Activated CD4-positive, alpha-beta memory T cell treated with anti-CD3 and anti-CD28 coated beads, Interleukin-2, amount 10 ng/mL, durations not matched to agents 7 days and 5 days (primary cell): ENCODE results near the gene TNNT1. TPM values are rescaled to one million over a fixed set of nuclear protein-coding genes. Genes with fewer than 3 reads are reported as not detected.

ENCODE experiments used
- CTCF ChIA-PET: fragments of 350-600 bp; sonication (Branson Sonifier 250); formaldehyde crosslinking; loops from one replicate; lab custom pipeline; 2021; ENCODE audit warnings: antibody characterized with exemption, inconsistent platforms; lab: Charles Lee
- POLR2A ChIA-PET: fragments of 350-600 bp; sonication (Branson Sonifier 250); formaldehyde crosslinking; loops from one replicate; lab custom pipeline; 2021; ENCODE audit warnings: antibody characterized with exemption; lab: Charles Lee
- DNase-seq: peaks from one replicate; pipeline ENCODE4 v3.0.0-alpha.2; 2020
- H3K27ac Mint-ChIP-seq: one replicate; pipeline ENCODE4 v1.8.0; 2021; ENCODE audit warnings: mild to moderate bottlenecking, mixed read lengths
- H3K27me3 Mint-ChIP-seq: one replicate; pipeline ENCODE4 v1.8.0; 2021; ENCODE audit warnings: mixed read lengths
- H3K36me3 Mint-ChIP-seq: one replicate; pipeline ENCODE4 v1.8.0; 2021; ENCODE audit warnings: low read depth, mixed read lengths
- H3K4me1 Mint-ChIP-seq: one replicate; pipeline ENCODE4 v1.8.0; 2021; ENCODE audit warnings: mixed read lengths
- H3K4me3 Mint-ChIP-seq: one replicate; pipeline ENCODE4 v1.8.0; 2021; ENCODE audit warnings: mild to moderate bottlenecking, mixed read lengths
- H3K9me3 Mint-ChIP-seq: one replicate; pipeline ENCODE4 v1.8.0; 2021; ENCODE audit warnings: mixed read lengths
- total RNA-seq, 2 experiments: library from RNA; stranded (reverse); gene quantifications; one replicate each; pipeline ENCODE4 v1.2.3, GENCODE V29; 2021

Gene TNNT1
- total RNA-seq, 2 experiments from 2014 or later: 0.38 to 0.68 TPM

- peaks cover 53% of the 10 kb centered on the region for H3K27me3 Mint-ChIP-seq
- no peak overlapping the region for H3K27ac Mint-ChIP-seq
- H3K4me3 Mint-ChIP-seq: no peak overlapping the region
- POLR2A ChIA-PET: interaction anchor here (0.9 to 1.7 kb wide), 6 partner anchors 9 to 320 kb away, joined by 3 to 8 read pairs (median 3); partner anchors contain the start of genes PPP1R12C and RDH13
- peak; percentile 48 for DNase-seq
- H3K9me3 Mint-ChIP-seq: no peaks in the 10 kb centered on the region
- peaks cover 27% of the 10 kb centered on the region for H3K36me3 Mint-ChIP-seq
- H3K4me1 Mint-ChIP-seq: peaks cover 32% of the 10 kb centered on the region
- CTCF ChIA-PET: no interaction called here
These were observed 62.1 kb downstream of the TNNT1 start for GRCh38 chr19:55086730-55087541.

- H3K27me3 Mint-ChIP-seq: peaks cover 55% of the 10 kb centered on the region
- no peak overlapping the region for H3K27ac Mint-ChIP-seq
- no peaks in the 10 kb centered on the region for H3K9me3 Mint-ChIP-seq
- DNase-seq: no peak
- peaks cover 27% of the 10 kb centered on the region for H3K36me3 Mint-ChIP-seq
- H3K4me3 Mint-ChIP-seq: no peak overlapping the region
- ChIA-PET CTCF (interaction anchor here (1.2 kb wide), 1 partner anchor 74 kb away, joined by 3 read pairs; no protein-coding TSS in a partner anchor), POLR2A (interaction anchor here (1.1 to 1.5 kb wide), 4 partner anchors 10 to 320 kb away, joined by 3 read pairs; no protein-coding TSS in a partner anchor)
- peaks cover 36% of the 10 kb centered on the region for H3K4me1 Mint-ChIP-seq
These were observed 62.9 kb downstream of the TNNT1 start for GRCh38 chr19:55085923-55086715.

- POLR2A ChIA-PET: interaction anchor here (1.5 kb wide), 1 partner anchor 33 kb away, joined by 7 read pairs; the partner anchor contains the start of gene PPP1R12C
- no peak overlapping the region for H3K27ac Mint-ChIP-seq
- H3K4me1 Mint-ChIP-seq: peaks cover 51% of the 10 kb centered on the region
- peaks cover 20% of the 10 kb centered on the region for H3K36me3 Mint-ChIP-seq
- no peak for DNase-seq
- CTCF ChIA-PET: no interaction called here
- H3K4me3 Mint-ChIP-seq: no peak overlapping the region
- no peaks in the 10 kb centered on the region for H3K9me3 Mint-ChIP-seq
- H3K27me3 Mint-ChIP-seq: peaks cover 57% of the 10 kb centered on the region
These were observed 64.6 kb downstream of the TNNT1 start for GRCh38 chr19:55084416-55084815.

GRCh38 chr19:55083004-55083850 lies 65.8 kb downstream of the TNNT1 start:
- Mint-ChIP-seq H3K4me1 (peaks cover 50% of the 10 kb centered on the region), H3K4me3 (no peak overlapping the region), H3K27ac (no peak overlapping the region), H3K27me3 (peaks cover 54% of the 10 kb centered on the region), H3K36me3 (peaks cover 14% of the 10 kb centered on the region), H3K9me3 (no peaks in the 10 kb centered on the region)
- ChIA-PET POLR2A (no interaction called here), CTCF (no interaction called here)
- no peak for DNase-seq

Other genes with a start within 250 kb of the TNNT1 start
- not detected for gene NCR1, start 243.1 kb downstream of the TNNT1 start, total RNA-seq
- not detected for gene NLRP7, start 201.7 kb downstream of the TNNT1 start, total RNA-seq
- gene NLRP2, start 182.8 kb downstream of the TNNT1 start, total RNA-seq: 10 to 100 TPM; 14.3 to 14.8 TPM
- gene GP6, start 110.9 kb downstream of the TNNT1 start, total RNA-seq: under 1 TPM in 1 of 2 experiments, not detected in 1; 0.18 TPM
- gene RDH13, start 86.1 kb downstream of the TNNT1 start, total RNA-seq: 10 to 100 TPM; 15.3 to 15.5 TPM
- gene EPS8L1, start 73.3 kb downstream of the TNNT1 start, total RNA-seq: 1 to 10 TPM; 6.9 to 7.6 TPM
- 100 to 1,000 TPM; 132 to 134 TPM for gene PPP1R12C, start 31.6 kb downstream of the TNNT1 start, total RNA-seq
- gene TNNI3, start 8.5 kb upstream of the TNNT1 start, total RNA-seq: not detected
- not detected for gene DNAAF3, start 17.4 kb upstream of the TNNT1 start, total RNA-seq
- gene SYT5, start 31.1 kb upstream of the TNNT1 start, total RNA-seq: not detected
- not detected for gene PTPRH, start 60.3 kb upstream of the TNNT1 start, total RNA-seq
- 10 to 100 TPM; 10.3 to 12.4 TPM for gene TMEM86B, start 79.6 kb upstream of the TNNT1 start, total RNA-seq
- gene PPP6R1, start 109.8 kb upstream of the TNNT1 start, total RNA-seq: 100 to 1,000 TPM; 213 to 229 TPM
- 10 to 100 TPM; 28.9 to 29.0 TPM for gene HSPBP1, start 130.9 kb upstream of the TNNT1 start, total RNA-seq
- gene BRSK1, start 134.8 kb upstream of the TNNT1 start, total RNA-seq: 1 to 10 TPM; 5.6 to 5.7 TPM
- 1 to 10 TPM; 1.0 to 2.0 TPM for gene TMEM150B, start 176.1 kb upstream of the TNNT1 start, total RNA-seq
- 10 to 100 TPM; 27.2 to 28.9 TPM for gene KMT5C, start 190.7 kb upstream of the TNNT1 start, total RNA-seq
- 1 to 10 TPM in 1 of 2 experiments, under 1 TPM in 1; 0.83 to 2.0 TPM for gene COX6B2, start 205.5 kb upstream of the TNNT1 start, total RNA-seq
- not detected for gene GARIN5B, start 214.1 kb upstream of the TNNT1 start, total RNA-seq
- gene IL11, start 221.3 kb upstream of the TNNT1 start, total RNA-seq: under 1 TPM in 1 of 2 experiments, not detected in 1; 0.48 TPM
- gene TMEM190, start 227.6 kb upstream of the TNNT1 start, total RNA-seq: not detected
- gene TMEM238, start 235.1 kb upstream of the TNNT1 start, total RNA-seq: 10 to 100 TPM; 19.2 to 19.3 TPM
- gene RPL28, start 236.7 kb upstream of the TNNT1 start, total RNA-seq: 1,000 to 10,000 TPM; 3,004 to 3,026 TPM